Measurements from ENCODE around the gene EMID1.

Gene EMID1

GRCh38 chr22:29300467-29300806 is 94.7 kb downstream of the EMID1 start:
- no peak for DNase-seq (ENCODE audit: insufficient read length, low spot score)
- TF ChIP-seq CTCF (IDR thresholded peaks at IDR 0.05; ENCODE audit: insufficient read depth, missing control alignments): no peak
- FAIRE-seq: no peak

GRCh38 chr22:29300807-29301601 is 95.3 kb downstream of the EMID1 start:
- no peak for TF ChIP-seq CTCF (IDR thresholded peaks at IDR 0.05; ENCODE audit: insufficient read depth, missing control alignments)
- FAIRE-seq: no peak
- no peak for DNase-seq (ENCODE audit: insufficient read length, low spot score)

GRCh38 chr22:29301716-29302401 is 96.2 kb downstream of the EMID1 start:
- no peak for DNase-seq (ENCODE audit: insufficient read length, low spot score)
- no peak for TF ChIP-seq CTCF (IDR thresholded peaks at IDR 0.05; ENCODE audit: insufficient read depth, missing control alignments)
- FAIRE-seq: no peak

- TF ChIP-seq CTCF (IDR thresholded peaks at IDR 0.05; ENCODE audit: insufficient read depth, missing control alignments): no peak
- no peak for FAIRE-seq
Observed at GRCh38 chr22:29302402-29302680, 96.6 kb downstream of the EMID1 start.

GRCh38 chr22:29302681-29303465 is 97.2 kb downstream of the EMID1 start:
- FAIRE-seq (no peak), DNase-seq (ENCODE audit: insufficient read length, low spot score) (no peak)
- no peak for TF ChIP-seq CTCF (IDR thresholded peaks at IDR 0.05; ENCODE audit: insufficient read depth, missing control alignments)

More at GRCh38 chr22:29302402-29302680, 96.6 kb downstream of the EMID1 start:
- no peak for DNase-seq (ENCODE audit: insufficient read length, low spot score)

- DNase-seq (ENCODE audit: insufficient read length, low spot score): no peak
- no peak for FAIRE-seq
- TF ChIP-seq CTCF (IDR thresholded peaks at IDR 0.05; ENCODE audit: insufficient read depth, missing control alignments): no peak
Observed at GRCh38 chr22:29305836-29306174, 100.1 kb downstream of the EMID1 start.

All from D721Med (cell line).